Activated CD8-positive, alpha-beta memory T cell treated with anti-CD3 and anti-CD28 coated beads for 24 hours (primary cell): ENCODE data around the gene ITGBL1.

Experiments used
- DNase-seq: peaks from one replicate; pipeline ENCODE4 v3.0.0-alpha.2; 2020

Gene ITGBL1

GRCh38 chr13:101763191-101763590, 310.7 kb downstream of the ITGBL1 start:
- no peak for DNase-seq
